WTC11 (cell line): ENCODE data around the gene RFX7. TPM values are rescaled to one million over a fixed set of nuclear protein-coding genes. Genes with fewer than 3 reads are reported as not detected.

Experiments
- ATAC-seq: fragments of 200-7000 bp; cut with Tn5 transposase; 2 replicates; pipeline ENCODE4 v1.10.0; 2021; ENCODE audit warnings: mild to moderate bottlenecking, moderate library complexity
- CTCF ChIA-PET: fragments of 300-600 bp; sonication (Branson Sonifier 250); formaldehyde crosslinking; loops from one replicate; lab custom pipeline; 2021; ENCODE audit warnings: antibody characterized with exemption; lab: Charles Lee
- POLR2A ChIA-PET: fragments of 350-600 bp; sonication (Branson Sonifier 250); formaldehyde crosslinking; loops from one replicate; lab custom pipeline; 2021; ENCODE audit warnings: antibody characterized with exemption; lab: Charles Lee
- DNase-seq: peaks from one replicate; pipeline ENCODE4 v3.0.0; 2021; ENCODE audit warnings: low spot score
- H3K27ac Mint-ChIP-seq: 2 replicates; pipeline ENCODE4 v1.8.0; 2021; ENCODE audit warnings: mixed read lengths
- H3K27me3 Mint-ChIP-seq: 2 replicates; pipeline ENCODE4 v1.8.0; 2021; ENCODE audit warnings: low read depth, mild to moderate bottlenecking, moderate library complexity, mixed read lengths
- H3K36me3 Mint-ChIP-seq: 2 replicates; pipeline ENCODE4 v1.8.0; 2021; ENCODE audit warnings: mixed read lengths
- H3K4me1 Mint-ChIP-seq: 2 replicates; pipeline ENCODE4 v1.8.0; 2022; ENCODE audit warnings: mixed read lengths
- H3K4me3 Mint-ChIP-seq: 2 replicates; pipeline ENCODE4 v1.8.0; 2021; ENCODE audit warnings: mild to moderate bottlenecking, moderate library complexity, mixed read lengths
- H3K9me3 Mint-ChIP-seq: 2 replicates; pipeline ENCODE4 v1.8.0; 2021; ENCODE audit warnings: mixed read lengths
- ATF2 ChIP-seq: sonication (generic); formaldehyde crosslinking; IDR thresholded peaks from 2 replicates; pipeline ENCODE4 v1.8.1; 2022; ENCODE audit warnings: low read depth, missing genetic modification reagents, borderline replicate concordance
- CBFB ChIP-seq: sonication (generic); formaldehyde crosslinking; IDR thresholded peaks from 2 replicates; pipeline ENCODE4 v1.8.1; 2022; ENCODE audit warnings: mild to moderate bottlenecking, low read depth, missing genetic modification reagents
- CDX4 ChIP-seq: fragments of 250-450 bp; sonication (Bioruptor Pico); IDR thresholded peaks from 2 replicates; pipeline ENCODE4 v1.9.0; 2021; ENCODE audit warnings: moderate library complexity, mild to moderate bottlenecking, inconsistent platforms, borderline replicate concordance
- CREB1 ChIP-seq: sonication (generic); formaldehyde crosslinking; IDR thresholded peaks from 2 replicates; pipeline ENCODE4 v1.8.0; 2023; ENCODE audit warnings: mild to moderate bottlenecking, missing genetic modification reagents
- CTCF ChIP-seq: fragments of 200-600 bp; IDR thresholded peaks from 2 replicates; pipeline ENCODE4 v1.8.0; 2022; ENCODE audit warnings: antibody characterized with exemption
- E2F1 ChIP-seq: sonication (generic); formaldehyde crosslinking; IDR thresholded peaks from 2 replicates; pipeline ENCODE4 v1.8.0; 2022; ENCODE audit warnings: mild to moderate bottlenecking, missing genetic modification reagents
- E2F5 ChIP-seq: sonication (generic); formaldehyde crosslinking; IDR thresholded peaks from 2 replicates; pipeline ENCODE4 v1.8.1; 2022; ENCODE audit warnings: mild to moderate bottlenecking, moderate library complexity, missing genetic modification reagents
- FOXK1 ChIP-seq: sonication (generic); formaldehyde crosslinking; IDR thresholded peaks from 2 replicates; pipeline ENCODE4 v1.8.0; 2022; ENCODE audit warnings: mild to moderate bottlenecking, moderate library complexity, missing genetic modification reagents
- NFE2L1 ChIP-seq: sonication (generic); formaldehyde crosslinking; IDR thresholded peaks from 2 replicates; pipeline ENCODE4 v1.8.1; 2023; ENCODE audit warnings: missing genetic modification reagents
- NR3C1 ChIP-seq: sonication (generic); formaldehyde crosslinking; conservative IDR thresholded peaks from 2 replicates; pipeline ENCODE4 v1.8.1; 2023; ENCODE audit warnings: low read depth, mild to moderate bottlenecking, missing genetic modification reagents
- RORB ChIP-seq: fragments of 250-450 bp; sonication (Bioruptor Pico); IDR thresholded peaks from 2 replicates; pipeline ENCODE4 v1.9.0; 2021; ENCODE audit warnings: mild to moderate bottlenecking
- SMAD3 ChIP-seq: sonication (generic); formaldehyde crosslinking; IDR thresholded peaks from 2 replicates; pipeline ENCODE4 v1.8.0; 2022; ENCODE audit warnings: missing genetic modification reagents, mild to moderate bottlenecking, borderline replicate concordance
- SP1 ChIP-seq: sonication (generic); formaldehyde crosslinking; conservative IDR thresholded peaks from 2 replicates; pipeline ENCODE4 v1.8.1; 2022; ENCODE audit warnings: missing genetic modification reagents
- TCF7 ChIP-seq: sonication (generic); formaldehyde crosslinking; IDR thresholded peaks from 2 replicates; pipeline ENCODE4 v1.8.0; 2022; ENCODE audit warnings: mild to moderate bottlenecking, low read depth, missing genetic modification reagents, moderate library complexity
- ZNF138 ChIP-seq: sonication (generic); formaldehyde crosslinking; conservative IDR thresholded peaks from 2 replicates; pipeline ENCODE4 v1.8.1; 2022; ENCODE audit warnings: mild to moderate bottlenecking, moderate library complexity, missing genetic modification reagents
- ZNF317 ChIP-seq: sonication (generic); formaldehyde crosslinking; IDR thresholded peaks from 2 replicates; pipeline ENCODE4 v1.8.1; 2023; ENCODE audit warnings: low read depth, mild to moderate bottlenecking, moderate library complexity, missing genetic modification reagents, borderline replicate concordance
- ZNF423 ChIP-seq: fragments of 250-450 bp; sonication (Bioruptor Pico); IDR thresholded peaks from 2 replicates; pipeline ENCODE4 v2.1.2; 2022; ENCODE audit warnings: mild to moderate bottlenecking, moderate library complexity
- ZNF532 ChIP-seq: fragments of 250-450 bp; sonication (Bioruptor Pico); IDR thresholded peaks from 2 replicates; pipeline ENCODE4 v1.9.0; 2021; ENCODE audit warnings: mild to moderate bottlenecking, borderline replicate concordance
- total RNA-seq: library from RNA; stranded (reverse); gene quantifications from 3 replicates; pipeline ENCODE4 v1.2.3, GENCODE V29; 2021

RFX7 gene
- total RNA-seq, 1 experiment from 2014 or later = 36.0 TPM

GRCh38 chr15:56240390-56240789, 3.3 kb downstream of the RFX7 start (continued):
- TF ChIP-seq ATF2 (CRISPR knock-in tag) = no peak
- TF ChIP-seq CDX4 = no peak
- TF ChIP-seq E2F1 (CRISPR knock-in tag) = no peak
- no peak for TF ChIP-seq RORB
- TF ChIP-seq E2F5 = no peak
- TF ChIP-seq, all 79 proteins: peak for 0

- TF ChIP-seq CTCF (no peak), ZNF532 (no peak), FOXK1 (CRISPR knock-in tag) (no peak), SP1 (CRISPR knock-in tag) (no peak), CBFB (no peak), NFE2L1 (CRISPR knock-in tag) (no peak), ZNF317 (CRISPR knock-in tag) (no peak), NR3C1 (CRISPR knock-in tag) (no peak), SMAD3 (CRISPR knock-in tag) (no peak), TCF7 (CRISPR knock-in tag) (no peak), ZNF138 (CRISPR knock-in tag) (no peak), CREB1 (CRISPR knock-in tag) (no peak), RORB (no peak), ZNF423 (no peak)
- Mint-ChIP-seq H3K4me3 (no peak overlapping the region), H3K27me3 (peaks cover 3% of the 10 kb centered on the region; the same call in 1 of the 2 replicates), H3K36me3 (peaks cover 52% of the 10 kb centered on the region), H3K27ac (no peak overlapping the region), H3K4me1 (peaks cover 30% of the 10 kb centered on the region), H3K9me3 (peaks cover 43% of the 10 kb centered on the region)
- ATAC-seq (no peak), DNase-seq (no peak)
- CTCF ChIA-PET = no interaction called here
- POLR2A ChIA-PET = no interaction called here
Measured at GRCh38 chr15:56236197-56236596, 7.5 kb downstream of the RFX7 start.
